ENCODE measurements around the gene ADH5.
"Not testable (repeated sequence)": the region's sequence is repeated elsewhere in the genome, so short reads cannot be mapped to it uniquely, and the experiment has no call there.

Gene ADH5

GRCh38 chr4:99028187-99028586 lies 60.4 kb downstream of the ADH5 start:
- DNase-seq: no peak

- DNase-seq: no peak
Observed at GRCh38 chr4:99027304-99027703, 61.3 kb downstream of the ADH5 start.

GRCh38 chr4:99025506-99025905 lies 63.1 kb downstream of the ADH5 start:
- no peak for DNase-seq

- no peak for DNase-seq
Observed at GRCh38 chr4:99024481-99025275, 63.9 kb downstream of the ADH5 start.

- not testable (repeated sequence) for DNase-seq
Observed at GRCh38 chr4:99023800-99024251, 64.8 kb downstream of the ADH5 start.

- DNase-seq: no peak
Observed at GRCh38 chr4:99022566-99022965, 66.0 kb downstream of the ADH5 start.

- no peak for DNase-seq
Observed at GRCh38 chr4:99021386-99021785, 67.2 kb downstream of the ADH5 start.

Data from NCI-H146 (cell line).